ENCODE results near the gene TFAP2C. TPM values are rescaled to one million over a fixed set of nuclear protein-coding genes. Genes with fewer than 3 reads are reported as not detected.

Gene TFAP2C
- total RNA-seq, 2 donors from 2014 or later, result 0.23 to 0.38 TPM

Other genes starting within 250 kb of the TFAP2C start
- 1 to 10 TPM; 1.8 to 2.9 TPM for gene AURKA, start 237.1 kb upstream of the TFAP2C start, total RNA-seq
- gene CSTF1, start 236.7 kb upstream of the TFAP2C start, total RNA-seq, result 10 to 100 TPM; 18.5 to 19.0 TPM
- gene CASS4, start 217.0 kb upstream of the TFAP2C start, total RNA-seq, result 1 to 10 TPM; 1.2 to 2.1 TPM
- gene RTF2, start 160.7 kb upstream of the TFAP2C start, total RNA-seq, result 10 to 100 TPM; 68.2 to 68.7 TPM
- under 1 TPM in 1 of 2 donors, not detected in 1; 0.43 TPM for gene FAM209A, start 104.6 kb upstream of the TFAP2C start, total RNA-seq
- gene FAM209B, start 96.1 kb upstream of the TFAP2C start, total RNA-seq, result under 1 TPM; 0.38 to 0.65 TPM